Measurements from ENCODE around the gene YEATS4.

The YEATS4 gene

GRCh38 chr12:69328426-69328825, 31.1 kb upstream of the YEATS4 start:
- ChIA-PET POLR2A (ENCODE audit: low non-redundant PET) (no interaction called here), CTCF (no interaction called here)
- TF ChIP-seq CTCF (conservative IDR thresholded peaks at IDR 0.05; ENCODE audit: low read depth): no peak
- DNase-seq (ENCODE audit: low spot score): no peak
- H3K27ac ChIP-seq: no peak overlapping the region

- no peak overlapping the region for H3K27ac ChIP-seq
- no peak for DNase-seq (ENCODE audit: low spot score)
- ChIA-PET CTCF (no interaction called here), POLR2A (ENCODE audit: low non-redundant PET) (no interaction called here)
- TF ChIP-seq CTCF (conservative IDR thresholded peaks at IDR 0.05; ENCODE audit: low read depth): no peak
These were observed 29.7 kb upstream of the YEATS4 start for GRCh38 chr12:69329669-69330428.

- TF ChIP-seq CTCF (conservative IDR thresholded peaks at IDR 0.05; ENCODE audit: low read depth): no peak
- DNase-seq (ENCODE audit: low spot score): no peak
- ChIA-PET POLR2A (ENCODE audit: low non-redundant PET) (no interaction called here), CTCF (no interaction called here)
- H3K27ac ChIP-seq: no peak overlapping the region
These were observed 28.8 kb upstream of the YEATS4 start for GRCh38 chr12:69330475-69331473.

GRCh38 chr12:69331519-69331908, 28.0 kb upstream of the YEATS4 start:
- no peak for TF ChIP-seq CTCF (conservative IDR thresholded peaks at IDR 0.05; ENCODE audit: low read depth)
- no peak overlapping the region for H3K27ac ChIP-seq
- ChIA-PET POLR2A (ENCODE audit: low non-redundant PET) (no interaction called here), CTCF (no interaction called here)
- no peak for DNase-seq (ENCODE audit: low spot score)

- POLR2A ChIA-PET (ENCODE audit: low non-redundant PET): no interaction called here
- no peak for TF ChIP-seq CTCF (conservative IDR thresholded peaks at IDR 0.05; ENCODE audit: low read depth)
These were observed 27.4 kb upstream of the YEATS4 start for GRCh38 chr12:69331909-69332684.

GRCh38 chr12:69332815-69333358, 26.7 kb upstream of the YEATS4 start:
- POLR2A ChIA-PET (ENCODE audit: low non-redundant PET): no interaction called here
- DNase-seq (ENCODE audit: low spot score): no peak
- CTCF ChIA-PET: interaction anchor here (0.7 kb wide), 1 partner anchor 12 kb away, joined by 3 read pairs; no protein-coding TSS in a partner anchor
- no peak for TF ChIP-seq CTCF (conservative IDR thresholded peaks at IDR 0.05; ENCODE audit: low read depth)
- no peak overlapping the region for H3K27ac ChIP-seq

More at GRCh38 chr12:69331909-69332684, 27.4 kb upstream of the YEATS4 start:
- H3K27ac ChIP-seq: no peak overlapping the region
- CTCF ChIA-PET: no interaction called here
- DNase-seq (ENCODE audit: low spot score): no peak

Data from RWPE1 (cell line).